ENCODE results near the gene SLC7A8. TPM values are rescaled to one million over a fixed set of nuclear protein-coding genes. Genes with fewer than 3 reads are reported as not detected.

SLC7A8 gene
- total RNA-seq, 1 donor from 2014 or later: 36.8 TPM

DNA sequence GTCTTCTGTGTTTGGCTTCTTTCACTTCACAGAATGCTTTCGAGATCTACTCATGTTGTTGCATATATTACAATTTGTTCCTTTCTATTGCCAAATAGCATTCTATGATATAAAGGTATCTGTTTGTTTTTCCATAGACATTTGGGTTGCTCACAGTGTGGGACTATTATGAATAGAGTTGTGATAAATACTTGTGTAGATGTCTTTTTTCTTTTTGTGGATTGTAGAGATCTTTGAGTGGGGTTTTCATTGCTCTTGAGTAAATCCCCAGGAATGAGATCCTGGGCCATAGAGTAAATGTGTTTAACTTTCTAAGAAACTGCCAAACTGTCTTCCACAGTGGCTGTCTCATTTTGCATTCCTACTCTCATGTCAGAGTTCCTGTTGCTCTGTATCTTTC lies 39.5 kb downstream of the SLC7A8 start:
- DNase-seq: no peak
- H3K4me3 ChIP-seq: no peak overlapping the region
- no peak overlapping the region for H3K27ac ChIP-seq
- no peaks in the 10 kb centered on the region for H3K27me3 ChIP-seq (ENCODE audit: low read depth)
- no peaks in the 10 kb centered on the region for H3K9me3 ChIP-seq
- ATAC-seq: no peak
- TF ChIP-seq, protein P1, sequence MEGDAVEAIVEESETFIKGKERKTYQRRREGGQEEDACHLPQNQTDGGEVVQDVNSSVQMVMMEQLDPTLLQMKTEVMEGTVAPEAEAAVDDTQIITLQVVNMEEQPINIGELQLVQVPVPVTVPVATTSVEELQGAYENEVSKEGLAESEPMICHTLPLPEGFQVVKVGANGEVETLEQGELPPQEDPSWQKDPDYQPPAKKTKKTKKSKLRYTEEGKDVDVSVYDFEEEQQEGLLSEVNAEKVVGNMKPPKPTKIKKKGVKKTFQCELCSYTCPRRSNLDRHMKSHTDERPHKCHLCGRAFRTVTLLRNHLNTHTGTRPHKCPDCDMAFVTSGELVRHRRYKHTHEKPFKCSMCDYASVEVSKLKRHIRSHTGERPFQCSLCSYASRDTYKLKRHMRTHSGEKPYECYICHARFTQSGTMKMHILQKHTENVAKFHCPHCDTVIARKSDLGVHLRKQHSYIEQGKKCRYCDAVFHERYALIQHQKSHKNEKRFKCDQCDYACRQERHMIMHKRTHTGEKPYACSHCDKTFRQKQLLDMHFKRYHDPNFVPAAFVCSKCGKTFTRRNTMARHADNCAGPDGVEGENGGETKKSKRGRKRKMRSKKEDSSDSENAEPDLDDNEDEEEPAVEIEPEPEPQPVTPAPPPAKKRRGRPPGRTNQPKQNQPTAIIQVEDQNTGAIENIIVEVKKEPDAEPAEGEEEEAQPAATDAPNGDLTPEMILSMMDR (IDR thresholded peaks at IDR 0.05): no peak
- peaks cover 8% of the 10 kb centered on the region for H3K36me3 ChIP-seq
- peaks cover 8% of the 10 kb centered on the region for H3K4me1 ChIP-seq
- intact Hi-C loops (cut with DNase I): no loop called here

DNA sequence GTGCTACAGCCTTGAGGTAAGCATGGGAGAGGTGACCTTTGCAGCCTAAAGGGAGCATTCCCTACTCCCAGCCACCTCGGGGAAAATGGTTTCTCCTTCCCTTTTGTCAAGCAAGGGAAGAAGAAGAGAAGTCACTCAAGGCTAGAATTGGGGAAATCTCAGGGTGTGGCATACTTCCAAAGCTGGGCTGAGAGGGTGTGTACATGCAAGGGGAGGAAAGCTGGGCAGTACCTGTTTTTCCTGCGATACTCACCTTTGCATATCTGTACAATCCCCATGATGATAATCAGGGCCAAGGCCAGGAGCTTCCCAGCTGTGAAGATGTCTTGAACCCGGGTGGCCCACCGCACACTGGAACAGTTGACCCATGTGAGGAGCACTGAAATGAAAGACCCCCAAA lies 40.6 kb downstream of the SLC7A8 start:
- H3K4me1 ChIP-seq: peaks cover 8% of the 10 kb centered on the region
- TF ChIP-seq, protein P1 (IDR thresholded peaks at IDR 0.05): no peak
- peaks cover 8% of the 10 kb centered on the region for H3K36me3 ChIP-seq
- H3K27me3 ChIP-seq (ENCODE audit: low read depth): no peaks in the 10 kb centered on the region
- no peak overlapping the region for H3K27ac ChIP-seq
- H3K9me3 ChIP-seq: no peaks in the 10 kb centered on the region
- ATAC-seq: peak in 1 of 2 donors; percentile 22
- no peak overlapping the region for H3K4me3 ChIP-seq
- no peak for DNase-seq
- intact Hi-C loops (cut with DNase I): no loop called here

DNA sequence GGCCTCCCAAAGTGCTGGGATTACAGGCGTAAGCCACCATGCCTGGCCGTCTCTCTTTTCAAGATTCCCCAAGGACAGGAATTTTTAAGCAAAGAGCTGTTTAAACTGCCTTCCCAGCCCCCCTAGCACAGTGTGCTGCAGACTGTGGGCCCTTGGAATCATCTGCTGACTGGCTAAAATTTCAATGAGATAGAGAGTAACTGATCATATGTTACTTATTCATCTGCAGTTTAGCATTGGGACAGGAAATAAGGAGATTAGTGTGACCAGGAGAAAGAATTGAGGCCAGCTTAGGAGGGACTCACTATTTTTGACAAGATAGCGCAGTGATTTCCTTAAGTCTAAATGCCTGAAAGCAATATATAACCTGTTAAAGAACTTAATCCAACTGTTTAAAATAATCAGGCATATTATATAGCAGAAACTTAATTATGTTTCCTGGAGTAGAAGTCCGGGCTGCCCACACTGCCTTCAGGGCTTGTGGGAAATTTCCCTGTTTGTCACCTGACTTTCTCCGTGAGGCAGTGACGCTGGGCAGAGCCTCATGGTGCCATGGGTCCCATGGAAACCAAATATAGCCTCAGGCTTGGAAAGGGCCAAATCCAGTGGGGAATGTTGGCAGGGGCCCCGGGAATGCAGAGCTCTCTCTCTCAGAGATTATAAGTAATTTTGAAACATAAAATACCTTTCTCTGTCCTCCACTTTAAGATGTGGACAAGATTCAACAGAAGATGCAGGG lies 41.6 kb downstream of the SLC7A8 start:
- Histone ChIP-seq H3K9me3 (no peaks in the 10 kb centered on the region), H3K4me1 (peaks cover 8% of the 10 kb centered on the region), H3K4me3 (no peak overlapping the region), H3K36me3 (peaks cover 8% of the 10 kb centered on the region), H3K27me3 (ENCODE audit: low read depth) (no peaks in the 10 kb centered on the region), H3K27ac (no peak overlapping the region)
- TF ChIP-seq, protein P1 (IDR thresholded peaks at IDR 0.05): no peak
- intact Hi-C loops (cut with DNase I): no loop called here
- DNase-seq: peak; percentile 73
- ATAC-seq: peak; percentile 75 to 86

DNA sequence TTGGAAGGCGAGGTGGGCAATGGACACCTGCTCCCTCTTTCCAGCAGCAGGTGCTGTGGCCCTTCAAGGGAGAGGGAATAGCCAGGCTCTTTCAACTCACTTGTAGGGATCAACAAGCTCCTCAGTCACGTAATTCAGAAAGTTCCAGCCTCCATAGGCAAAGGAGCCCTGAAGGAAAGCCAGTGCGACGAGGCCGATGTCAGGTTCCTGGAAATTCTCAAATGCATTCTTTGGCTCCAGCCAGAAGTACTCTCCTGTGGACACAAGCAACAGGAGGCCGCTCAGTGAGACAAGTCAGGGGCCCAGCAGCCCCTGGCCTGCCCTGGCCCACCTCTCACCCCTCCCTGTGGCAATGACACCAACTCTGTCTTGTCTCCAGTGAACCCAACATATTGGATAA lies 43.1 kb downstream of the SLC7A8 start:
- DNase-seq (no peak), ATAC-seq (no peak)
- no peaks in the 10 kb centered on the region for H3K27me3 ChIP-seq (ENCODE audit: low read depth)
- no peak overlapping the region for H3K27ac ChIP-seq
- H3K4me1 ChIP-seq: peaks cover 8% of the 10 kb centered on the region
- TF ChIP-seq, protein P1 (IDR thresholded peaks at IDR 0.05): no peak
- peaks cover 8% of the 10 kb centered on the region for H3K36me3 ChIP-seq
- intact Hi-C loops (cut with DNase I): no loop called here
- no peaks in the 10 kb centered on the region for H3K9me3 ChIP-seq
- no peak overlapping the region for H3K4me3 ChIP-seq

DNA sequence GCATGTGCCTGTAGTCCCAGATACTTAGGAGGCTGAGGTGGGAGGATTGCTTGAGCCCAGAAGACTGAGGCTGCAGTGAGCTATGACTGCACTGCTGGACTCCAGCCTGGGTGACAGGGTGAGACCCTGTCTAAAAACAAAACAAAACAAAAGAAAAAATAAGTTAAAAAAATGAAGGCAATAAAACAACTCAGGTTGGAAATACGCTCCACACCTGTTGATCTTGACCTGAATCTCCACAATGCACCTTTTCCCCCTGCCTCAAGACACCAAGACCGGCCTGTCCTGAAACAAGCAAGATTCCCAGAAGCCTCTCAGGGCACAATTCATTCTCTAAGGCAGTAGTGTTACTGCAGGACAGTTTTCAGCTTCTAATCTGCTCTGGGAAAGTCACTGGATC lies 43.6 kb downstream of the SLC7A8 start:
- H3K36me3 ChIP-seq: peaks cover 8% of the 10 kb centered on the region
- H3K4me1 ChIP-seq: peaks cover 8% of the 10 kb centered on the region
- TF ChIP-seq, protein P1 (IDR thresholded peaks at IDR 0.05): no peak
- DNase-seq (no peak), ATAC-seq (no peak)
- no peak overlapping the region for H3K4me3 ChIP-seq
- H3K27ac ChIP-seq: no peak overlapping the region
- H3K27me3 ChIP-seq (ENCODE audit: low read depth): no peaks in the 10 kb centered on the region
- intact Hi-C loops (cut with DNase I): no loop called here
- H3K9me3 ChIP-seq: no peaks in the 10 kb centered on the region

All from lower lobe of right lung (tissue), 2 donors.